Right forelimb (tissue), 1 donor: Measurements from ENCODE around the gene PLXNA1.

Experiments used
- DNase-seq: peaks from one replicate; pipeline ENCODE4 v3.0.0-alpha.2; 2018

PLXNA1 gene

DNA sequence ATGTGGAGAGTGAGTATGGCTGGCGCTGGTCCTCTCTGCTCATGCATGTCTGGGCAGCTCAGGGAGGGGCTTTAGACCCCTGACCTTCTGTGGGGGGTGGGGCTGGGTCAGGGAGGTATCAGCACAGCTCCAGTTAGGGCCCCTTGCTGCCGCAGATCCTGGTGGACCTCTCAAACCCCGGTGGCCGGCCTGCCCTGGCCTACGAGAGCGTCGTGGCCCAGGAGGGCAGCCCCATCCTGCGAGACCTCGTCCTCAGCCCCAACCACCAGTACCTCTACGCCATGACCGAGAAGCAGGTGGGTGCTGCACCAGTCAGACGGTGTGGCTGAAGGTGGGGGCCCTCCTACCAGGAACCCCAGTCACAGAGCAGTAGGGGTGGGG lies 20.2 kb downstream of the PLXNA1 start:
- no peak for DNase-seq

GRCh38 chr3:127003601-127004280 lies 20.8 kb downstream of the PLXNA1 start:
- no peak for DNase-seq

DNA sequence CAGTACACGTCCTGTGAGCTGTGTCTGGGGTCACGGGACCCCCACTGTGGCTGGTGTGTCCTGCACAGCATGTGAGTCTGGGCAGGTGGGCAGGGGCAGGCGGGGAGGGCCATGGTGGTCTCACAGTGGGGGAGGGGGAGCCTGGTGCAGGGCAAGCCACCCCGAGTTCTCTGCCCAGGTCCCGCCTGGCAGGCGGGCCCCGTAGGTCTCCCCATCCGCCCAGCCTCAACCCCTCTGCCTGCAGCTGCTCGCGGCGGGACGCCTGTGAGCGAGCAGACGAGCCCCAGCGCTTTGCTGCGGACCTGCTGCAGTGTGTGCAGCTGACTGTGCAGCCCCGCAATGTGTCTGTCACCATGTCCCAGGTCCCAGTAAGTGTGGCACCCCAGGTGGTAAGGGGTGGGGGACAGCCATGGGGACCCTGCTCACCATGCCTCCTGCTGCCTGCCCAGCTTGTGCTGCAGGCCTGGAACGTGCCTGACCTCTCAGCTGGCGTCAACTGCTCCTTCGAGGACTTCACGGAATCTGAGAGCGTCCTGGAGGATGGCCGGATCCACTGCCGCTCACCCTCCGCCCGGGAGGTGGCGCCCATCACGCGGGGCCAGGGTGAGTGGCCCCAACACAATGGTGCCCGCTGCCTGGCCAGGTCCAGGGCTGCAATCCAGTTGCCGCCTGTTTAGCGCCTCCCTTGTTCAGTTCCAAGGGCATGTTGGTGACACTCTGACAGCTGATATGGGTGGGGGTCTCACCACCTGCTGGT lies 21.9 kb downstream of the PLXNA1 start:
- no peak for DNase-seq

DNA sequence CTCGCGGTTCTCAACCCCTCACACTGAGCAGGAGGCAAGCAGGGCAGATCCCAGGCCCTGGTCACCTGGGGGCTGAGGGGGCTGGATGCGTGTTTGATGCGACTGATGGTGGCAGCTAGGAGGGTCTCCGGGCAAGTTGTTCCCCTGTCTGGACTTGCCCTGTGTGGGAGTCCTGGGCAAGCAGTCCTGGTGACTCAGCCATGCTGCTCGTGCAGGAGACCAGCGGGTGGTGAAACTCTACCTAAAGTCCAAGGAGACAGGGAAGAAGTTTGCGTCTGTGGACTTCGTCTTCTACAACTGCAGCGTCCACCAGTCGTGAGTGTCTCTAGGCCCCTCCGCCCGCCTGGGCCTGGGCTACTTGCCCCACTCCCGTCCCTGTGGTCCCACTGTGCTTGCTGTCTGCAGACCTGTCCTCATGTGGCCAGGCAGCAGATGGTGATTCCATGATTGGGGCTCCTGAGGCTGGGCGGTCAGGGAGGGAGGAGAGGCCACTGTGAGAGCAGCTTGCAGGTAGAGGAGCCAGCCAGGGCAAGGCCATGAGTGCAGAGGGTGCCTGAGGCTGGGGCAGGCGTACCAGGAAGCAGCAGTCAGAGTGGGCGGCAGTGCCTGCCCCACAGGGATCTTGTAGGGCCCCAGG lies 23.1 kb downstream of the PLXNA1 start:
- no peak for DNase-seq

- no peak for DNase-seq
Measured at GRCh38 chr3:127006781-127007436, 24.0 kb downstream of the PLXNA1 start.

DNA sequence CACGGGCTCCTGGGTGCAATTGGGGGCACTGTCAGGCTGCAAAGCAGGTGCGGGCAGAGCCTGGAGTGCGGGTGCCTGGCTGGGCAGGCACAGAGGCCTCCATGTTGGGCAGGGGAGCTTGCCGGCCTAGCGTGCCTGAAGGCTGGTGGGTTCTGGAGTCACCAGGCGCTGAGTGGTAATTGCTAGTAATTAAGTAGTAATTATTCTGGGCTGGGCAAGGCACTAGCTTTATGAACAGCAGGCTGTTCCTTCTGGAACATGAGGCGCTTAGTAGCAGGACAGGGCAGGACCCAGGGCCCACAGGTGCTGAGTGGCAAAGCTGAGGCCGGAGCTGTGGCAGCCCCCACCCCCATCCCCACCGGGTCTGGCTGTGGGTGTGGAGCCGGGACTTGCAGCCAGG lies 25.3 kb downstream of the PLXNA1 start:
- no peak for DNase-seq

DNA sequence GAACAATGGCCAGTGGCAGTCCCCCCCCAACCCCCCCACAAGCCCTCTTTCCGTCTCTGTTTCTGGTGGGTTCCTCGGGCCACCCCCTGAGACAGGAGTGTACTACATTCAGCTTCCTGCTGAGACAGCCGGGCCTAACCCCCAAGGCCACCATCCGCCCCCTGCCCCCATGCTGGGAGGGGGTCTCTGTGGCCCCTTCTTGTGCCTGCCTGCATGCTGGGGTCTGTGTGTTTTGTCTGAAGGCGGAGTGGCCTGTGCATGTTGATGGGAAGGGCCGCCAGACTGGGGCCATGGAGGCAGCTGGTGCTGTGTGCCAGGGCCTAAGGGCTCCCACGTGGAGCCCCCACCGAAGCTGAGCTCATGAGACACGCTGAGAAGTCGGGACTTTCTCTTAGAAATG lies 26.6 kb downstream of the PLXNA1 start:
- DNase-seq, result no peak

DNA sequence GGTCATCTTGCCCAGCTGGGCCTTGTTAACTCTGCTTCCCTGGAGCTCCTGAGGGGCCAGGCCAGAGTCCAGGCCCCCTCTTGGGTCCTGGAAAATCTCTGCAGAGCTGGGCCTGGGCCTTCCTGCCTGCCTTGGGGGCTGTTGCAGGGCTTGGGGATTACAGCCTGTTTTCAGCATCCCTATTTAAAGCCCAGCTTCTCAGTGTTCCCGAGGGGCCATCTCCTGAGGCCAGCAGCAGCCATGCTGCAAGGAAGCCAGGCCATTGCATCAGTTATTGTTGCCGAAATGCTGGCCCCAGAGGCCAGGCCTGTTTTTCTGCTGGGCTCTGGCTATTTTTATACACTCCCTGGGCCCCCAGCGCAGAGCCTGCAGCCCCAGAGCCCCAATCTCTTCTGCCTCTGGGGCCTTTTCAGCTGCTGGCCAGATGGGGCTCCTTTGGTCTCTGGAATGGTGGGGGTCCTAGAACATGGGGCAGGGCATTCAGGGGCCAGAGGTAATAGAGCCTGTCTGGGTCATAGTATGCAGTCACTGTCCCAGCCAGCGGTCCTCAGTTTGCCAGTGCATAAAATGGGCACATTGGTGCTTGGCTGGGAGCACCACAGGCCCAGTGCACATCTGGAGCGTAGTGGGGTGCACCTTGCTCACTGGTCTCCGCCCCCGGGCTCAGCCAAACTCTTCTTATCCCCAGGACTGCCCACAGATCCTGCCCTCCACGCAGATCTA lies 28.5 kb downstream of the PLXNA1 start:
- no peak for DNase-seq

DNA sequence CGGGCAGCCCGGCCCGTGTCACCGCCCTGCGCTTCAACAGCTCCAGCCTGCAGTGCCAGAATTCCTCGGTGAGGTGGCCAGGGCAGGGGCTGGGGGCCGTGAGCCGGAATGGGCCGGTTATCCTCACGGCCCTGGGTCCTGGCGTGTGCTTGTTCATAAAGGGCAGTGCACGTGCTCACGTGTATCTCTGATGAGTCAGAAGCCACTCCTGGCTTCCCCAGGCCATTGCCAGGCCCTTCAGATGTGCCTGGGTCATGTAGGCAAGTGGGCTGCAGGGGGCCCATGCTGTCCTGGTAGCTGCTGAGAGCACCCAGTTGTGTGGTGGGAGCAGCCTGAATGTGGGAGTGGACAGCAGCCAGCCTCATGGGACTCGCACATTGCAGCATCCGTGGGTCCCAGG lies 29.2 kb downstream of the PLXNA1 start:
- no peak for DNase-seq

- DNase-seq, result no peak
Measured at GRCh38 chr3:127013181-127013580, 30.3 kb downstream of the PLXNA1 start.

DNA sequence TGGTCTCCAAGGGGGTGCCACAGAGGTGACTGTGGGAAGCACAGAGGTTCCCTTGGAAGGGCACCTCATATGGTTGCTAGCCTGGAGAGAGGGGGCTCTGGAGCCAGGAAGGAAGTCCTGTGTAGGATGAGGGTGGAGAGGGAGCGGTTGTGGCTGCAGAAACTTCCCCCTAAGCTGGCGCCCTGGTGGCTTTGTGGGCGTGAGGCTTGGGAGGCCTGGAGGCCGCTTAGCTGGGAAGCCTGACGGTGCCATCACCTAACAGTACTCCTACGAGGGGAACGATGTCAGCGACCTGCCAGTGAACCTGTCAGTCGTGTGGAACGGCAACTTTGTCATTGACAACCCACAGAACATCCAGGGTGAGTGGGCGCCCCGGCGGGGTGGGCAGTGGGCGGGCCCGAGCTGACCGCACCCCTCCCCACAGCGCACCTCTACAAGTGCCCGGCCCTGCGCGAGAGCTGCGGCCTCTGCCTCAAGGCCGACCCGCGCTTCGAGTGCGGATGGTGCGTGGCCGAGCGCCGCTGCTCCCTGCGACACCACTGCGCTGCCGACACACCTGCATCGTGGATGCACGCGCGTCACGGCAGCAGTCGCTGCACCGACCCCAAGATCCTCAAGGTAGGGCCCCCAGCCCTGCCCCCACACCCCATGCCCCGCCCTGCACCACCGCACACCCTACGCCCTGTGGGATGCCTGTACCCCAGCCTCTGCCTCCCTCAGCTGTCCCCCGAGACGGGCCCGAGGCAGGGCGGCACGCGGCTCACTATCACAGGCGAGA lies 31.0 kb downstream of the PLXNA1 start:
- DNase-seq, result no peak

DNA sequence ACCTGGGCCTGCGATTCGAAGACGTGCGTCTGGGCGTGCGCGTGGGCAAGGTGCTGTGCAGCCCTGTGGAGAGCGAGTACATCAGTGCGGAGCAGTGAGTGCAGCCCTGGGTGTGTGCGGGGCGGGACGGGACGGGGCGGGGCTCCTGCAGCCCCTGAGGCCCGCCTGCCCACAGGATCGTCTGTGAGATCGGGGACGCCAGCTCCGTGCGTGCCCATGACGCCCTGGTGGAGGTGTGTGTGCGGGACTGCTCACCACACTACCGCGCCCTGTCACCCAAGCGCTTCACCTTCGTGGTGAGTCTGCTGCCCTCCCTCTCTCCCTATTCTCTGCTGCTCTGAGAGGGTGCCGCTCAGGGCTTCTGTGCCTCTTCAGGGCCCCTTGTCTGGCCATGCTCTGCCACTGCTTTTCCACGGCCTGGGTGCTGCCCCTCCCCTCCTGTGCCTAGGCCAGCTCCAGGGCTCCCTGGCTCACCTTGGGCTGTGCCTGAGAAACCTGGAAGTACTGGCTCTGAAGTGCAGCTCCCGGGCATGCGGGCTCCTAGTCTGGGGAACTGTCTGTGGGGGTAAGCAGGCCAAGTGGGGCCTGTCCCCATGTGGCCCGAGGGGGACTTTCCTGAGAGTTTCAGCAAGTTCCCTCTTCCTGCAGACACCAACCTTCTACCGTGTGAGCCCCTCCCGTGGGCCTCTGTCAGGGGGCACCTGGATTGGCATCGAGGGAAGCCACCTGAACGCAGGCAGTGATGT lies 31.8 kb downstream of the PLXNA1 start:
- DNase-seq, result no peak

DNA sequence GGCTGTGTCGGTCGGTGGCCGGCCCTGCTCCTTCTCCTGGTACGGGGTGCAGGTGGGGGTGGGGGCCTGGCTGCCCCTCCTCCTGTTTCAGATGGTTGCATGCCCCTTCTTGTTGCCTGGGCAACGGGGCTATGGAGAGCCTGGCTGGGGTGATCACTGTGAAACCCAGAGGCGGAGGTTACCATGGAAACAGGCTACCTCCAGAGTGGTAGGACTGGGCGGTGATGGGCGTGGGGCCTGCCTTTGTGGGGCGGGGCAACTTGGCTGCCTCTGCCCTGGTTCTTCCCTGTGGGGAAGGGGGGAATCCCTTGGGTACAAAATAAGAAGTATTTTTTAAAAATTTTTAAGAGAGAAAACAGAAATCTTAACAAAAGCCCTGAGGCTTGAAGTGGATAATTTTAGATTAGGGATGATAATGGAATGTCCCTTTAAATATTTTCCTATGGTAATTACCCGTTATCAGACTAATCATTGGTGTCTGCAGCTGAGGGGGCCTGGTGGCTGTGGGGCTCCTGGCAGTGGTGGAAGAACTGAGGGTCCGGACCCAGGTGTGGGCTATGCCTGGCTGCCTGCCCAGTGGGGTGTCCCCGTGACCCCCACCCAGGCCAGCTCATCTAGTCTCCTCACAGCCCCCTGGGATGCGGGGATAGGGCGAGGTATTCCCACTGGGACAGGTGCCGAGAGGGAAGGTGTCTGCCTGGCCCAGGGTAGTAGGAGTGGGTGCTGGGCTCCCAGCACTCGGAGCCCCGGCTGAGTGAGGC lies 32.5 kb downstream of the PLXNA1 start:
- DNase-seq, result no peak

DNA sequence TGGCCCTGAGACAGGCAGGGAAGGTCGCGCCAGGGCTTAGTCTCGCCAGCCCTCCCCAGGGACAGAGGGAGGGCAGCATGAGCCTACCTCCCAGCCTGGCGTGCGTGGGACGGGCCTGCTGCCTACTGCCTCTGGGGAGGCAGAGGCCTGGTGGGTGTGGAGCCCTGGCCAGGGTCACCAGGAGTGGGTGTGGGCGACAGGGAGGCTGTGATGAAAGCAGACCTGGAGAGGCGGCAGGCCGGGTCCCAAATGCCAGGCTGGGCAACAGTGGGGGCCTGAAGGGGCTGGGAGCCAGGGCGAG lies 33.1 kb downstream of the PLXNA1 start:
- DNase-seq, result no peak

DNA sequence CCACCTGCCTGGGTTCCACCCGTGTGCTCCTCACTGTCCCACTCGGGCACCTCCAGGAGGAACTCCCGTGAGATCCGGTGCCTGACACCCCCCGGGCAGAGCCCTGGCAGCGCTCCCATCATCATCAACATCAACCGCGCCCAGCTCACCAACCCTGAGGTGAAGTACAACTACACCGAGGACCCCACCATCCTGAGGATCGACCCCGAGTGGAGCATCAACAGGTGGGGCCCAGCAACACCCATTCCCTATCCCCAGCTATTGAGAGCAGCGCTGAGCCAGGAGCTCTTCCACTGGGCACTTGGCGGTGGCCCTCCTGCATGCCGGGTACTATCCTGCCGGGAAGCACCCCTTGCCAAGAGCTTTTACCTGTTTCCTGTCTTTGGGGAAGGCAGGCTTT lies 33.5 kb downstream of the PLXNA1 start:
- DNase-seq, result no peak

- DNase-seq, result no peak
Measured at GRCh38 chr3:127017229-127017628, 34.3 kb downstream of the PLXNA1 start.

- DNase-seq, result no peak
Measured at GRCh38 chr3:127017781-127018180, 34.9 kb downstream of the PLXNA1 start.

DNA sequence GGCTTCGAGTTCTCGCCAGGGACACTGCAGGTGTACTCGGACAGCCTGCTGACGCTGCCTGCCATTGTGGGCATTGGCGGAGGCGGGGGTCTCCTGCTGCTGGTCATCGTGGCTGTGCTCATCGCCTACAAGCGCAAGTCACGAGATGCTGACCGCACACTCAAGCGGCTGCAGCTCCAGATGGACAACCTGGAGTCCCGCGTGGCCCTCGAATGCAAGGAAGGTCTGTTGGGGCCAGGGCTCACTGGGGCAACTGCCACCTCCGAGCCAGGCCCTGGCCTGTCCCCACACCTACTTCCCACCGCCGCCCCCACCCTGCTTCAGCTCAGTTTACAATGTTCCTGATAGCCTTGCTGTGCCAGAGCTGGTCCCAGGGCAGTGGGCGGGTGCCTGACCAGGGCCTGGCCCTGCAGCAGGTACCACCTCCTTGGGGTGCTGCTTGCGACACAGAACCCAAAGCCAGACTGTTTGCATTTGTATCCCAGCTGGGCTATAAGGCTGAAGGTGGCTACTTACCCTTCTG lies 35.5 kb downstream of the PLXNA1 start:
- DNase-seq, result no peak

DNA sequence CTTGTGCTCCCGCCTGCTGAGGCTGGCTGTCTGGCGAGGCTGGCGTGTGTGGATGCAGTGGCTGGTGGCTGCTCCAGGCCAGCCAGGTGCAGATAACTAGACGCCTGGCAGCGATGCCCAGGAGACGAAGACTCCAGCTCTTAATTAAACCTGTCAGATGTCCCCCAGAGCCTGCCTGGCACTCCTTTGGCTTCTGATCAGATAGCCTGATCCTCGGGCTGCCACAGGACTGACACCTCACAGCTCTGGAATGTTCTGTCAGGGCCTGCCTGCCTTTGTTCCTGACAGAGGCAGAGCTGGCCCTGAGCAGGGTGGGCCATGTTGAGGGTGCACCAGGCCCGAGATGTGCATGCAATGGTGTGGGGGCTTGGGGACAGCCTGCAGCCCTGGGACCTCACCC lies 36.5 kb downstream of the PLXNA1 start:
- no peak for DNase-seq

GRCh38 chr3:127020543-127020942 lies 37.6 kb downstream of the PLXNA1 start:
- no peak for DNase-seq

DNA sequence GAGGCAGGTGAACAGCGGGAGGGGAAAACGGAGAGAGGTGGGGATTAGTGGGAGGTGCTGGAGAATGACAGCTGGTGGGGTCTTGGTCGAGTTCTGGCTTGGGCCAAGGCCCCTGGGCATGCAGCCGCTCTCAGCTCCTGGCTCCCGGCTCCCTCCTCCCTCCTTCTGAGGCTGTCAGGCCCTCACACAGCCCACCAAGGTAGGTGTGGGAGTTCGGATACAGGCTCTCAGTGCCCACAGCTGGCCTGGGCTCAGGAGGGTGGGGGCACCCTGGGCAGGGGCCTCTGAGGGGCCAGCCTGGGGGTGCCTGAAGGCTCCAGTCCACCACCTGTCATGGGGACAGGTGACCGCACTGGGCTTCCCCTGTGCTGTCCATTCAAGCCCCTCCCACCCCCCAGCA lies 39.9 kb downstream of the PLXNA1 start:
- no peak for DNase-seq
